ENCODE data around the gene CREB3L4.

The CREB3L4 gene

DNA sequence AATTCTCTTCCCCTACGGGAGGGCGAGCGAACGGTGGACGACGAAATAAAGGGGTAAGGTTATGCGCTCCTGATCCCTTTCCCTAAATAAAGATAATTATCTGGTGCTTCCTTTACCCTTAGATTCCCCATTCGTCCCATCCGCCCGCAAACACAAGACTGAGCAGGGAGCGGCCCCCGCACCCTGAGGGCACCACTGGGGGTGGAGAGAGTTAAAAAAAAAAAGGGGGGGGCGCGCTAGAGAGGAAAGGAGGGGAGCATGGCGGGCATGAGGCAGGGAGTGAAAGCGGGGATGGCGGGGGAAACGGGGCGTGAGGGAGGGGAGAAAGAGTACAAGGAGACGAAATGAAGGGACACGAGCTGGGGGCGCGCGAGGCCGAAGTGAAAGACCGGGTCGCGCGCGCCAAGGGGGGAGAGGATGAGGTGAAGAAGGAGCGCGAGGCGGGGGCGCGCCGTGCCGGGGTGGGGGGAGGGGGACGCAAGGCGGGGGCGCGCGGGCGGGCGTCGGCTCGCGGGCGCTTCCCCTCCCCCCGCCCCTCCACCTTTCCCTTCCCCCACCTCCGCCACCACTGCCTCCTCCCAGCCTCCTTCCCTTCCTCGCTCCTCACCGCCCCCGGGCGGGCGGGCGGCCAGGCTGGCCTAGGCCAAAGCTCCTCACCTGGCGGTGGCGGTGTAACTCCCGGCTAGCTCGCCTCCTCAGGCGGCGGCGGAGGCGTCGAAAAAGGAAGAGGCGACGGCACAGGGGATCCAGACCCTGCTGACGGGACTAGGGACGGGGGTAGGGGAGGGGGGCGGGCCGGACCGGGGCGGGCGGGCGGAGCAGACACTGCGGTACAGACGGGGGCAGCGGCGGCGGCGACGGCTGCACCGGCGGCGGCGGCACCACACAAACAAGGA is 45.4 kb upstream of the CREB3L4 start:
- peak overlapping the region; percentile 89 for H3K4me2 ChIP-seq (ENCODE audit: low read length)
- no peak overlapping the region for H3K9ac ChIP-seq
- peak overlapping the region; percentile 66 for H3K27ac ChIP-seq
- TF ChIP-seq, protein P1, sequence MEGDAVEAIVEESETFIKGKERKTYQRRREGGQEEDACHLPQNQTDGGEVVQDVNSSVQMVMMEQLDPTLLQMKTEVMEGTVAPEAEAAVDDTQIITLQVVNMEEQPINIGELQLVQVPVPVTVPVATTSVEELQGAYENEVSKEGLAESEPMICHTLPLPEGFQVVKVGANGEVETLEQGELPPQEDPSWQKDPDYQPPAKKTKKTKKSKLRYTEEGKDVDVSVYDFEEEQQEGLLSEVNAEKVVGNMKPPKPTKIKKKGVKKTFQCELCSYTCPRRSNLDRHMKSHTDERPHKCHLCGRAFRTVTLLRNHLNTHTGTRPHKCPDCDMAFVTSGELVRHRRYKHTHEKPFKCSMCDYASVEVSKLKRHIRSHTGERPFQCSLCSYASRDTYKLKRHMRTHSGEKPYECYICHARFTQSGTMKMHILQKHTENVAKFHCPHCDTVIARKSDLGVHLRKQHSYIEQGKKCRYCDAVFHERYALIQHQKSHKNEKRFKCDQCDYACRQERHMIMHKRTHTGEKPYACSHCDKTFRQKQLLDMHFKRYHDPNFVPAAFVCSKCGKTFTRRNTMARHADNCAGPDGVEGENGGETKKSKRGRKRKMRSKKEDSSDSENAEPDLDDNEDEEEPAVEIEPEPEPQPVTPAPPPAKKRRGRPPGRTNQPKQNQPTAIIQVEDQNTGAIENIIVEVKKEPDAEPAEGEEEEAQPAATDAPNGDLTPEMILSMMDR (IDR thresholded peaks at IDR 0.05) = no peak
- peak overlapping the region; percentile 76 for H2AFZ ChIP-seq
- H3K9me3 ChIP-seq (ENCODE audit: control insufficient read depth, low read length) = no peaks in the 10 kb centered on the region
- peaks cover 8% of the 10 kb centered on the region for H3K79me2 ChIP-seq
- peaks cover 6% of the 10 kb centered on the region for H3K4me1 ChIP-seq
- no peaks in the 10 kb centered on the region for H3K36me3 ChIP-seq (ENCODE audit: control insufficient read depth, insufficient read depth, low read length)
- H3K4me3 ChIP-seq (ENCODE audit: low read depth, low read length) = peak overlapping the region; percentile 69
- H3K27me3 ChIP-seq (ENCODE audit: control insufficient read depth, insufficient read depth, low read length) = no peaks in the 10 kb centered on the region

DNA sequence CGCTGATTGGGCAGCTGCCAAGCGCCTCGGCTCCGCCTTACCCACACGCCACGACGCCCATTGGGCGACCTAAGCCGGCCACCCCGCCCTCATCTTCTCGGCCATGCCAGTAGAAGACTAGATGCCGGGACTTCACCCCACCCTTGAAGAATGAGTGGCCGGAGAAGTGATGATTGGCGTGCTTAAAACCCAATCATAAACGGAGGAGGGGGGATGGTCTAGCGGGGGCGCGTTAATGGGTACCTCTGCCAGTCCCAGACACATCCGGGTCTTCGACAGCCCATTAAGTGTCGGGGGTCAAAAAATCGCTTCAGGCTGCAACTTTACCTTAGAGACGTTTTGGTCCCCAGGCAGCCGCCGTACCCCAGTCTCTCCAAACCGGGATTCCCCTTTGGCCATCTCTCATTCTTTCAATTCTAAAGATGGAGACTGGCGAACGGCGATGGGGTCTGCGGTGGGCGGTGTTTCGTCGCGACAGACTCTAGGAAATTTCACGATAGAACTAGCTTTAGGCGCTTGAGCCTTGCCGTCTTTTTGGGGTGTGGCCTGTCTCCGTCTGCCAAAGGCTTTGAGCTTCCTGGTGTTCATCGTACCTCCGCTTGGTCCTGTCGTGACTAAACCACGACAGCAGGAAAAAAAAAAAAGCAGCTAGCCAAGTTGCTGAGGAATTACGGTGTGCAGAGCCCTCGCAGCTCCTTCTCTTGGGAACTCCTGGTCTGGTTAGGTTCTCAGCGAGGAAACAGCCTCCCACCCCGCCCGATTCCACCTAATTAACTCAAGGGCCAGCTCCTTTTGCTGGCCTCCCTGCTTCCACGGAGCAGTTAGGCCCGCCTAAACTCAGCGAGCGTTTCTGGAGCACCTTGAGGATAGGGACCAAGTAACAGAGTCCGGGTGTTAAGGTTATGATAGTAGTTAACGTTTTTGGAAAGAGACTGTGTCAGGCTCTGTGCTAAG is 44.5 kb upstream of the CREB3L4 start, which contains the start of gene GATAD2B:
Gene GATAD2B, minus strand, starts transcription at position 1 of the 954 bp plus-strand sequence. CDS start 94,625 bp downstream, outside the sequence.
- Histone ChIP-seq H3K79me2 (peaks cover 2% of the 10 kb centered on the region), H3K36me3 (ENCODE audit: control insufficient read depth, insufficient read depth, low read length) (no peaks in the 10 kb centered on the region), H2AFZ (peak within 1 kb of the TSS; percentile 91), H3K9ac (no peak within 1 kb of the TSS), H3K27me3 (ENCODE audit: control insufficient read depth, insufficient read depth, low read length) (no peaks in the 10 kb centered on the region), H3K27ac (peak within 1 kb of the TSS; percentile 75), H3K4me3 (ENCODE audit: low read depth, low read length) (peak within 1 kb of the TSS; percentile 95), H3K4me1 (peaks cover 6% of the 10 kb centered on the region), H3K9me3 (ENCODE audit: control insufficient read depth, low read length) (no peaks in the 10 kb centered on the region), H3K4me2 (ENCODE audit: low read length) (peak within 1 kb of the TSS; percentile 98)
- TF ChIP-seq, protein P1 (IDR thresholded peaks at IDR 0.05) = no peak

DNA sequence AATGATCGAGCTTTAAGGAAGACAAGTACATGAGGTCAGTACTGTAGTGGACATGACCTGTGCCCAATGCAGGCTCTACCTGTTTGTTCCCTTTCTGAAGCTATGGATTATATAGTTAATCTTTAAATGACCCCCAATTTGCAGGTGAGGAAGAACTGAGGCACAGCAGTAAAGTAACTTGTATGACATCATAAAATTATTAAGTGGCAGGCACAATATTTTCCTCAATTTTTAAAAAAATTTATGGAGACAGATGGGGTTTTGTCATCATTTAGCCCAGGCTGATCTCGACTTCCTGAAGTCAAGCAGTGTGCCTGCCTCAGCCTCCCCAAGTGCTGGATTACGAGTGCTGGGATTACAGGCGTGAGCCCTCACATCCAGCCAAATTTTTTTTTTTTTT is 41.3 kb upstream of the CREB3L4 start:
- TF ChIP-seq, protein P1 (IDR thresholded peaks at IDR 0.05) = no peak
- Histone ChIP-seq H3K4me2 (ENCODE audit: low read length) (no peak overlapping the region), H2AFZ (no peak overlapping the region), H3K36me3 (ENCODE audit: control insufficient read depth, insufficient read depth, low read length) (no peaks in the 10 kb centered on the region), H3K9ac (no peak overlapping the region), H3K27ac (no peak overlapping the region), H3K4me3 (ENCODE audit: low read depth, low read length) (no peak overlapping the region), H3K79me2 (no peaks in the 10 kb centered on the region), H3K4me1 (no peaks in the 10 kb centered on the region), H3K27me3 (ENCODE audit: control insufficient read depth, insufficient read depth, low read length) (no peaks in the 10 kb centered on the region), H3K9me3 (ENCODE audit: control insufficient read depth, low read length) (no peaks in the 10 kb centered on the region)

DNA sequence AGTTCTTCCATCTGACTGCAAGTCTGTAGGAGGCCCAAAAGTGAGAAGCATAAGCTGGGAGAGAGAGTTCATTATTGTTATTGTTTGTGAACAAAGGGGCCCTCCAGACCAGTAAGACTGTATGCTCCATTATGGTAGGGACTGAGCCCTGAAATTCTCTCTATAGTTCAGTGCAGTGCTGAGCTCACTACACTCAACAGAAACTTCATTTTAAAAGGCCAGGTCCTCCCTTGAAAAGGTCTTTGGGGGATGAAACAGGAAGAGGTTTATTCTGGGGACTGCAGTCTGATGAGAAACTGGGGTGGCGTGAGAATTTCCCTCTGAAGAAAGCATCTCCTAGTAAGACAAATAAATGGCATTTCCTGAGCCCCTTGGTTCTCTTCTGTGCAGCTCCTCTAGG is 39.5 kb upstream of the CREB3L4 start:
- TF ChIP-seq, protein P1 (IDR thresholded peaks at IDR 0.05) = no peak
- no peak overlapping the region for H2AFZ ChIP-seq
- H3K79me2 ChIP-seq = no peaks in the 10 kb centered on the region
- H3K27me3 ChIP-seq (ENCODE audit: control insufficient read depth, insufficient read depth, low read length) = no peaks in the 10 kb centered on the region
- H3K4me3 ChIP-seq (ENCODE audit: low read depth, low read length) = no peak overlapping the region
- H3K9ac ChIP-seq = no peak overlapping the region
- no peaks in the 10 kb centered on the region for H3K36me3 ChIP-seq (ENCODE audit: control insufficient read depth, insufficient read depth, low read length)
- H3K27ac ChIP-seq = no peak overlapping the region
- H3K4me1 ChIP-seq = no peaks in the 10 kb centered on the region
- no peaks in the 10 kb centered on the region for H3K9me3 ChIP-seq (ENCODE audit: control insufficient read depth, low read length)
- H3K4me2 ChIP-seq (ENCODE audit: low read length) = no peak overlapping the region
